ENCODE data around the gene PLPP1.

Gene PLPP1

DNA sequence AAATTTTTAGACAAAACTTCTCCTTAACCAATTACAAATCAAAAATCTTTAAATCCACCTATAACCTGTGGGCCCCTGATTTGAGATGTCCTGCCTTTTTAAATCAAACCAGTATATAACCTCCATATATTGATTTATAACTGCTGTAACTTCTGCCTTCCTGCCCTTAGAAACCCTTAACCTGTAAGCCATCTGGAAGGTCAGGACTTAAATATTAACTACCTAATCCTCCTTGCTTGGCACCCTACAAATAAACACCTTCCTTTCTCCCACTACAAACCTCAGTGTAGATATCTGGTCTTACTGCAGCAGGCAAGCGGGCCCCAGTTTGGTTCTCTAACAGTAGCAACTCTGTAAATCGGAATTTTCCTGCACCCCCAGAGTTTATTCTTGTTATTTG lies 143.1 kb downstream of the PLPP1 start:
- no peak for DNase-seq (ENCODE audit: extremely low read depth, low read depth)
- TF ChIP-seq CTCF (IDR thresholded peaks at IDR 0.05; ENCODE audit: low read depth, low read length), result no peak

- DNase-seq (ENCODE audit: extremely low read depth, low read depth), result no peak
- no peak for TF ChIP-seq CTCF (IDR thresholded peaks at IDR 0.05; ENCODE audit: low read depth, low read length)
These were observed 146.9 kb downstream of the PLPP1 start for GRCh38 chr5:55387865-55388264.

- DNase-seq (ENCODE audit: extremely low read depth, low read depth), result no peak
- no peak for TF ChIP-seq CTCF (IDR thresholded peaks at IDR 0.05; ENCODE audit: low read depth, low read length)
These were observed 148.4 kb downstream of the PLPP1 start for GRCh38 chr5:55386356-55386755.

DNA sequence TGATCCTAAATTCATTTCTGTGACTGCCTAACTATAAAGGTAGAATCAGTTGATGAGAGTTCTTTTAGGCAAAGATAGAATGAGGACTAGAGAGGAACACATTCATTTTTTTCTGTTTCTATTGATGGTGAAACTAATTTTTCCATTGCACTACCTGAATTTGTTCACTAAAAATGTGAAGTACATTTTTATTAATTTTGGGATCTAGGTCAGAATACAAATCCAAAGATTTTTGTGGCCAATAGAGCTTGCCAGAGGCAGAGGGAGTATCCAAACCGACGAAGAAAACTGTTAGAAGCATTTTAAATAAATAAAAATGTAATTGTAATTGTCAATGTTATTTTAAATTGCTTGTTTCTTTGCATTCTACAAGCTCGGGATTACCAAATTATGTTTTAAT lies 148.9 kb downstream of the PLPP1 start:
- no peak for DNase-seq (ENCODE audit: extremely low read depth, low read depth)
- no peak for TF ChIP-seq CTCF (IDR thresholded peaks at IDR 0.05; ENCODE audit: low read depth, low read length)

GRCh38 chr5:55385227-55385626 lies 149.5 kb downstream of the PLPP1 start:
- no peak for TF ChIP-seq CTCF (IDR thresholded peaks at IDR 0.05; ENCODE audit: low read depth, low read length)
- no peak for DNase-seq (ENCODE audit: extremely low read depth, low read depth)

DNA sequence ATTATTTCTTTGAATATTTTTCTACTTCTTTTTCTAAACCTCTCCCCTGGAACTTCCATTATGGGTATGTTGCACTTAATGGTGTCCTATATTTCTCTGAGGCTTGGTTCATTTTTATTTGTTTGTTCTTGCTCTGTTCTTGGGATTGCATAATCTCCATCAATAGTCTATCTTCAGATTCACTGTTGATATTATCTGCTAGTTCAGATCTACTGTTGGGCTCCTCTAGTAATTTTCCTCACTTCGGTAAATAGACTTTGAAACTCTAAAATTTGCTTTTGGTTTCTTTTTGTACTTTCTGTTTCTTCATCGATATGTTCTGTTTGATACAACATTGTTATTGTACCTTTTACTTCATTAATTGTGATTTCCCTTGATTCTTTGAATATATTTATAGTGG lies 150.7 kb downstream of the PLPP1 start:
- DNase-seq (ENCODE audit: extremely low read depth, low read depth), result no peak
- TF ChIP-seq CTCF (IDR thresholded peaks at IDR 0.05; ENCODE audit: low read depth, low read length), result no peak

DNA sequence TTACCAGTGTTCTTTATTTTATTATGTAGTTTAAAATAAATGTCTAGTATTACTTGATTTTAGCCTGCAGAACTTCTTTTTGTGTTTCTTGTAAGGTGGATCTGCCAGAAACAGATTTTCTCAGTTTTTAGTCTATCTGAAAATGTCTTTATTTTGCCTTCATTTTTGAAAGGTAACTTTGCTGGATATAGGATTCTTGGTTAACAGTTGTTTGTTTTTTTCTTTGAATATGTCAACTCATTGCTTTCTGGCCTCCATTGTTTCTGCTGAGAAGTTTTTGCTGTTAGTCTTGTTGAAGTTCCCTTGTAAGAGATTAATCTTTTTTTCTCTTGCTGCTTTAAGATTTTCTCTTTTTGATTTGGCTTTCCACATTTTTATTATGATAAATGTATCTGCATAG lies 151.5 kb downstream of the PLPP1 start:
- TF ChIP-seq CTCF (IDR thresholded peaks at IDR 0.05; ENCODE audit: low read depth, low read length), result no peak
- no peak for DNase-seq (ENCODE audit: extremely low read depth, low read depth)

Data from AG09319 (cell line).